H1 (cell line): ENCODE data around the gene MED12L. TPM values are rescaled to one million over a fixed set of nuclear protein-coding genes. Genes with fewer than 3 reads are reported as not detected.

Experiments used
- ATF2 ChIP-seq: IDR thresholded peaks from 2 replicates; pipeline ENCODE4 v1.6.1; 2012; ENCODE audit warnings: low read length, inconsistent platforms
- ATF3 ChIP-seq: IDR thresholded peaks from 2 replicates; pipeline ENCODE4 v1.6.1; 2011; ENCODE audit warnings: low read depth, mild to moderate bottlenecking, low read length; ENCODE audit not compliant: insufficient read depth
- CHD7 ChIP-seq: fragments of 300-600 bp; sonication (generic); IDR thresholded peaks from 2 replicates; pipeline ENCODE4 v1.7.1; 2012; ENCODE audit warnings: low read length, moderate library complexity, mild to moderate bottlenecking, inconsistent platforms; ENCODE audit not compliant: insufficient replicate concordance
- POLR2A ChIP-seq, 2 experiments: IDR thresholded peaks; 1 replicate in 1 of 2; 2 replicates in 1 of 2; pipeline ENCODE4 v1.6.1; 2011; ENCODE audit warnings: low read depth in 2 of 2, low read length in 2 of 2, mild to moderate bottlenecking in 2 of 2; ENCODE audit errors: control extremely low read depth in 1 of 2
- POLR2AphosphoS5 ChIP-seq: IDR thresholded peaks from 2 replicates; pipeline ENCODE4 v1.6.1; 2011; ENCODE audit warnings: low read depth, low read length
- RBBP5 ChIP-seq: IDR thresholded peaks from 2 replicates; pipeline ENCODE4 v1.7.1; 2012; ENCODE audit warnings: low read depth, mild to moderate bottlenecking, inconsistent platforms, low read length, moderate library complexity, borderline replicate concordance
- SP2 ChIP-seq: IDR thresholded peaks from 2 replicates; pipeline ENCODE4 v1.6.1; 2012; ENCODE audit warnings: mild to moderate bottlenecking, low read length, inconsistent platforms
- SRF ChIP-seq: IDR thresholded peaks from 2 replicates; pipeline ENCODE4 v1.6.1; 2011; ENCODE audit warnings: mild to moderate bottlenecking, low read depth, low read length, moderate library complexity
- TBP ChIP-seq: IDR thresholded peaks from 2 replicates; pipeline ENCODE4 v1.6.1; 2011; ENCODE audit warnings: low read depth, low read length, improper control_type of control experiment
- polyA plus RNA-seq, 7 experiments: library from polyadenylated mRNA; depleted of rRNA in 3 of 7; stranded (reverse) in 5 of 7; unstranded in 2 of 7; fragments of >200 nt in 5 of 7; fragments of 200-250 nt in 2 of 7; gene quantifications; 1 replicate in 5 of 7; 2 replicates in 1 of 7; 4 replicates in 1 of 7; pipeline versions ENCODE4 v1.2.1 to v1.2.3, GENCODE V29; 2011 to 2013; ENCODE audit warnings: missing spikeins in 2 of 7, mixed read lengths in 2 of 7
- total RNA-seq: library from RNA; stranded (reverse); fragmentation: NEBNext Ultra II Directional; extraction: Animal tissue kit (Norgen Biotek cat#: 25700); gene quantifications from 2 replicates; pipeline ENCODE4 v1.2.1, GENCODE V29; 2021

MED12L gene
- total and polyA plus RNA-seq, 2 of the 8 experiments (the other 6 are each of a cell fraction or from before 2014, with no cell fraction given) = 3.6 to 26.2 TPM

GRCh38 chr3:151169262-151169947 lies 83.9 kb downstream of the MED12L start (continued):
- TF ChIP-seq CHD7 (no peak), RBBP5 (no peak), POLR2A (IDR thresholded peaks at IDR 0.05; ENCODE audit: control extremely low read depth in 1 of 2, low read depth in 2 of 2, low read length in 2 of 2) (no peak), POLR2AphosphoS5 (no peak), SRF (no peak), TBP (no peak), SP2 (no peak), ATF3 (no peak), ATF2 (no peak)
